Neural cell (in vitro differentiated cells): ENCODE measurements around the gene ACVRL1. TPM values are rescaled to one million over a fixed set of nuclear protein-coding genes. Genes with fewer than 3 reads are reported as not detected.

Experiments used
- H2AFZ ChIP-seq: fragments of 200-600, 300-800 bp; sonication (generic), shearing (Covaris generic); 2 replicates; pipeline ENCODE4 v1.6.0; 2014; ENCODE audit warnings: low read depth, mild to moderate bottlenecking, antibody characterized with exemption, low read length, moderate library complexity
- H3F3A ChIP-seq: fragments of 200-600 bp; shearing (Covaris generic); 2 replicates; pipeline ENCODE4 v1.6.1; 2016; ENCODE audit warnings: mild to moderate bottlenecking, moderate library complexity, mixed read lengths, antibody characterized with exemption, low read length; ENCODE audit not compliant: insufficient read depth, poor library complexity, severe bottlenecking
- H3K27ac ChIP-seq: fragments of 200-600, 300-800 bp; sonication (generic), shearing (Covaris generic); 2 replicates; pipeline ENCODE4 v1.5.1; 2014; ENCODE audit warnings: mild to moderate bottlenecking, low read length, moderate library complexity
- H3K27me3 ChIP-seq: fragments of 300-800, 200-600 bp; sonication (generic), shearing (Covaris generic); 2 replicates; pipeline ENCODE4 v1.6.0; 2014; ENCODE audit warnings: mild to moderate bottlenecking, low read depth, low read length, moderate library complexity; ENCODE audit not compliant: insufficient read depth
- H3K36me3 ChIP-seq: fragments of 300-800, 200-600 bp; sonication (generic), shearing (Covaris generic); 2 replicates; pipeline ENCODE4 v1.5.1; 2014; ENCODE audit warnings: mild to moderate bottlenecking, antibody characterized with exemption, low read length, moderate library complexity; ENCODE audit not compliant: insufficient read depth
- H3K4me2 ChIP-seq: fragments of 300-800, 200-600 bp; sonication (generic), shearing (Covaris generic); 2 replicates; pipeline ENCODE4 v1.6.0; 2014; ENCODE audit warnings: mild to moderate bottlenecking, low read length
- H3K4me3 ChIP-seq: fragments of 300-800, 200-600 bp; sonication (generic), shearing (Covaris generic); 2 replicates; pipeline ENCODE4 v1.5.1; 2014; ENCODE audit warnings: mild to moderate bottlenecking, low read length, moderate library complexity
- H3K79me2 ChIP-seq: fragments of 200-600 bp; shearing (Covaris generic); replicated peaks from 2 replicates; pipeline ENCODE4 v1.6.0; 2014; ENCODE audit warnings: mild to moderate bottlenecking, low read length, moderate library complexity; ENCODE audit not compliant: insufficient read depth
- H3K9ac ChIP-seq: fragments of 300-800, 200-600 bp; sonication (generic), shearing (Covaris generic); 2 replicates; pipeline ENCODE4 v1.6.1; 2016; ENCODE audit warnings: mild to moderate bottlenecking, low read length, mixed read lengths
- H3K9me2 ChIP-seq: fragments of 200-600 bp; shearing (Covaris generic); 2 replicates; pipeline ENCODE4 v1.6.1; 2016; ENCODE audit warnings: mild to moderate bottlenecking, low read length, mixed read lengths; ENCODE audit not compliant: insufficient read depth
- H3K9me3 ChIP-seq: fragments of 200-600, 300-800 bp; sonication (generic), shearing (Covaris generic); 2 replicates; pipeline ENCODE4 v1.6.1; 2016; ENCODE audit warnings: mild to moderate bottlenecking, mixed run types, low read length, moderate library complexity, mixed read lengths
- H4K20me1 ChIP-seq: fragments of 200-600 bp; shearing (Covaris generic); 2 replicates; pipeline ENCODE4 v1.6.1; 2016; ENCODE audit warnings: mild to moderate bottlenecking, mixed run types; ENCODE audit not compliant: insufficient read depth
- CTCF ChIP-seq: fragments of 450-650 bp; IDR thresholded peaks from 2 replicates; pipeline ENCODE4 v1.5.1; 2014; ENCODE audit warnings: antibody characterized with exemption, mild to moderate bottlenecking, moderate library complexity; ENCODE audit not compliant: poor library complexity, severe bottlenecking
- EP300 ChIP-seq: fragments of 450-650 bp; conservative IDR thresholded peaks from 2 replicates; pipeline ENCODE4 v1.6.1; 2014; ENCODE audit warnings: antibody characterized with exemption, mild to moderate bottlenecking, moderate library complexity; ENCODE audit not compliant: poor library complexity, severe bottlenecking
- EZH2 ChIP-seq: fragments of 200-600, 300-800 bp; shearing (Covaris generic), sonication (generic); IDR thresholded peaks from 2 replicates; pipeline ENCODE4 v1.6.1; 2014; ENCODE audit warnings: antibody characterized with exemption, low read length, borderline replicate concordance, mild to moderate bottlenecking; ENCODE audit not compliant: insufficient read depth, poor library complexity, severe bottlenecking
- MXI1 ChIP-seq: fragments of 450-650 bp; conservative IDR thresholded peaks from 2 replicates; pipeline ENCODE4 v1.6.1; 2014; ENCODE audit warnings: antibody characterized with exemption, mild to moderate bottlenecking; ENCODE audit not compliant: poor library complexity, severe bottlenecking
- POLR2AphosphoS5 ChIP-seq: IDR thresholded peaks from 2 replicates; pipeline ENCODE4 v1.6.1; 2012
- RAD21 ChIP-seq: fragments of 450-650 bp; conservative IDR thresholded peaks from 2 replicates; pipeline ENCODE4 v1.6.1; 2014; ENCODE audit warnings: antibody characterized with exemption, mild to moderate bottlenecking, moderate library complexity
- REST ChIP-seq: IDR thresholded peaks from 2 replicates; pipeline ENCODE4 v1.6.1; 2012; ENCODE audit warnings: borderline replicate concordance
- SMC3 ChIP-seq: fragments of 450-650 bp; conservative IDR thresholded peaks from 2 replicates; pipeline ENCODE4 v1.6.1; 2014; ENCODE audit warnings: antibody characterized with exemption, mild to moderate bottlenecking, moderate library complexity; ENCODE audit not compliant: poor library complexity
- TAF1 ChIP-seq: IDR thresholded peaks from 2 replicates; pipeline ENCODE4 v1.6.1; 2012; ENCODE audit warnings: low read depth
- polyA plus RNA-seq: library from polyadenylated mRNA; depleted of rRNA; stranded (reverse); fragments of >200 nt; gene quantifications from 2 replicates; pipeline ENCODE4 v1.2.3, GENCODE V29; 2014

Gene ACVRL1
- polyA plus RNA-seq, 1 donor from 2014 or later: not detected

- Histone ChIP-seq H3K36me3 (no peaks in the 10 kb centered on the region), H4K20me1 (no peaks in the 10 kb centered on the region), H3K79me2 (no peaks in the 10 kb centered on the region), H3K9me3 (no peaks in the 10 kb centered on the region), H3K27ac (no peak overlapping the region), H3K27me3 (no peaks in the 10 kb centered on the region), H3K9ac (no peak overlapping the region), H2AFZ (no peak overlapping the region), H3F3A (no peaks in the 10 kb centered on the region), H3K4me3 (no peak overlapping the region), H3K9me2 (no peaks in the 10 kb centered on the region), H3K4me2 (no peak overlapping the region)
- TF ChIP-seq RAD21: no peak
- TF ChIP-seq SMC3: no peak
- TF ChIP-seq CTCF: no peak
- TF ChIP-seq TAF1: no peak
- no peak for TF ChIP-seq REST
- no peak for TF ChIP-seq POLR2AphosphoS5
- TF ChIP-seq EP300: no peak
- TF ChIP-seq EZH2: no peak
- no peak for TF ChIP-seq MXI1
Observed at GRCh38 chr12:51922762-51923505, 15.6 kb downstream of the ACVRL1 start.

- Histone ChIP-seq H3K4me2 (no peak overlapping the region), H3K9me2 (no peaks in the 10 kb centered on the region), H3K27me3 (no peaks in the 10 kb centered on the region), H3K4me3 (no peak overlapping the region), H3K36me3 (no peaks in the 10 kb centered on the region), H2AFZ (no peak overlapping the region), H3K9ac (no peak overlapping the region), H4K20me1 (no peaks in the 10 kb centered on the region), H3K79me2 (no peaks in the 10 kb centered on the region), H3K9me3 (no peaks in the 10 kb centered on the region), H3F3A (no peaks in the 10 kb centered on the region), H3K27ac (no peak overlapping the region)
- no peak for TF ChIP-seq CTCF
- TF ChIP-seq POLR2AphosphoS5: no peak
- no peak for TF ChIP-seq SMC3
- TF ChIP-seq EP300: no peak
- no peak for TF ChIP-seq EZH2
- TF ChIP-seq REST: no peak
- TF ChIP-seq RAD21: no peak
- TF ChIP-seq MXI1: no peak
- TF ChIP-seq TAF1: no peak
Observed at GRCh38 chr12:51923506-51924365, 16.4 kb downstream of the ACVRL1 start.
